OCI-LY3 (cell line): ENCODE results near the gene RASSF7.

ENCODE experiments used
- CTCF ChIP-seq: fragments of 200-600, 300-600 bp; sonication (generic); IDR thresholded peaks from 2 replicates; pipeline ENCODE4 v1.5.1; 2014; ENCODE audit warnings: antibody characterized with exemption, low read length, low read depth
- EZH2phosphoT487 ChIP-seq: fragments of 200-600 bp; shearing (Covaris generic); IDR thresholded peaks from 2 replicates; pipeline ENCODE4 v1.6.1; 2018; ENCODE audit warnings: antibody characterized with exemption, mixed run types, low read depth

DNA sequence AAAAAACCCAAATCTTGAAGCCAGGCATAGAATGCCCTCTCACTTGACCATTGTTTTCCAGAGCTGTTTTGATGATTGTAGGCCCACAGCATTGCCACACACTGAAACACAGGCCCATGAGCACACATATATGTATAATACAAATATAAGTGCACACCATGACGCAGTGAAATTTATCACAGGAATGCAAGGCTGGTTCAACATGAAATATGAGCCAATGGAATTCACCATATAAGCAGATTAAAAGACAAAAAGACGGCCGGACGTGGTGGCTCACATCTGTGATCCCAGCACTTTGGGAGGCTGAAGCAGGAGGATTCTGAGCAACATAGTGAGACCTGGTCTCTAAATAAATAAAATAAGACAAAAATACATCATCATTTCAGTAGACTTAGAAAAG is 44.4 kb upstream of the RASSF7 start:
- TF ChIP-seq CTCF = no peak
- no peak for TF ChIP-seq EZH2phosphoT487
